Retinal pigment epithelial cell (primary cell): Measurements from ENCODE around the gene EFCAB8.

Experiments
- DNase-seq: peaks from one replicate; pipeline ENCODE4 v3.0.0-alpha.2; 2010; ENCODE audit warnings: low read depth
- H3K4me3 ChIP-seq: 2 replicates; pipeline ENCODE4 v1.5.1; 2011; ENCODE audit warnings: mild to moderate bottlenecking, low read length, control low read depth, moderate library complexity
- TF ChIP-seq, protein P1 (sequence below): conservative IDR thresholded peaks from 2 replicates; pipeline ENCODE4 v1.5.1; 2011; ENCODE audit warnings: low read depth, low read length, control low read depth, inconsistent platforms

Gene EFCAB8

GRCh38 chr20:32984196-32984595 lies 125.5 kb downstream of the EFCAB8 start:
- DNase-seq: no peak
- TF ChIP-seq, protein P1, sequence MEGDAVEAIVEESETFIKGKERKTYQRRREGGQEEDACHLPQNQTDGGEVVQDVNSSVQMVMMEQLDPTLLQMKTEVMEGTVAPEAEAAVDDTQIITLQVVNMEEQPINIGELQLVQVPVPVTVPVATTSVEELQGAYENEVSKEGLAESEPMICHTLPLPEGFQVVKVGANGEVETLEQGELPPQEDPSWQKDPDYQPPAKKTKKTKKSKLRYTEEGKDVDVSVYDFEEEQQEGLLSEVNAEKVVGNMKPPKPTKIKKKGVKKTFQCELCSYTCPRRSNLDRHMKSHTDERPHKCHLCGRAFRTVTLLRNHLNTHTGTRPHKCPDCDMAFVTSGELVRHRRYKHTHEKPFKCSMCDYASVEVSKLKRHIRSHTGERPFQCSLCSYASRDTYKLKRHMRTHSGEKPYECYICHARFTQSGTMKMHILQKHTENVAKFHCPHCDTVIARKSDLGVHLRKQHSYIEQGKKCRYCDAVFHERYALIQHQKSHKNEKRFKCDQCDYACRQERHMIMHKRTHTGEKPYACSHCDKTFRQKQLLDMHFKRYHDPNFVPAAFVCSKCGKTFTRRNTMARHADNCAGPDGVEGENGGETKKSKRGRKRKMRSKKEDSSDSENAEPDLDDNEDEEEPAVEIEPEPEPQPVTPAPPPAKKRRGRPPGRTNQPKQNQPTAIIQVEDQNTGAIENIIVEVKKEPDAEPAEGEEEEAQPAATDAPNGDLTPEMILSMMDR: no peak
- no peak overlapping the region for H3K4me3 ChIP-seq

GRCh38 chr20:32984631-32985354 lies 126.1 kb downstream of the EFCAB8 start:
- no peak for DNase-seq
- no peak overlapping the region for H3K4me3 ChIP-seq
- TF ChIP-seq, protein P1: no peak

DNA sequence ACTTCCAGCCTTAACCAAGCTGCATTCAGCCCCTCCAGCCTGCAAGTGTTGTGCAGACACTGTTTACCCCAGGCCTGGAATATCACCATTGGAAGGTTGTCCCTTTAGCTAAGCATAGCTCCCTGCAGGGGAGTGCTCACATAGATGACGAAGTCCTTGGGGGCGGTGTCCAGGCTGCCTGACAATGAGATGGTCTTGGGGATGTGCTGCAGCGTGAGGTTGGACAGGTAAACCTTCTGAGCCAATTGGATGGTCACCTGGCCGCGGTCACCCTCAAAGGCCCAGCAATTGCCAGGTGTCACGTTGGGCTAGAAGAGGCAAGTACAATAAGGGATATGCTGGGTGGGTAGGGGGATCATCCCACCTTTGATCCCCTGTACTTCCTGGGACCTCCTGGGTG lies 126.9 kb downstream of the EFCAB8 start:
- H3K4me3 ChIP-seq: no peak overlapping the region
- TF ChIP-seq, protein P1: no peak
- no peak for DNase-seq

GRCh38 chr20:32986331-32986966 lies 127.7 kb downstream of the EFCAB8 start:
- no peak overlapping the region for H3K4me3 ChIP-seq
- DNase-seq: no peak
- TF ChIP-seq, protein P1: no peak

DNA sequence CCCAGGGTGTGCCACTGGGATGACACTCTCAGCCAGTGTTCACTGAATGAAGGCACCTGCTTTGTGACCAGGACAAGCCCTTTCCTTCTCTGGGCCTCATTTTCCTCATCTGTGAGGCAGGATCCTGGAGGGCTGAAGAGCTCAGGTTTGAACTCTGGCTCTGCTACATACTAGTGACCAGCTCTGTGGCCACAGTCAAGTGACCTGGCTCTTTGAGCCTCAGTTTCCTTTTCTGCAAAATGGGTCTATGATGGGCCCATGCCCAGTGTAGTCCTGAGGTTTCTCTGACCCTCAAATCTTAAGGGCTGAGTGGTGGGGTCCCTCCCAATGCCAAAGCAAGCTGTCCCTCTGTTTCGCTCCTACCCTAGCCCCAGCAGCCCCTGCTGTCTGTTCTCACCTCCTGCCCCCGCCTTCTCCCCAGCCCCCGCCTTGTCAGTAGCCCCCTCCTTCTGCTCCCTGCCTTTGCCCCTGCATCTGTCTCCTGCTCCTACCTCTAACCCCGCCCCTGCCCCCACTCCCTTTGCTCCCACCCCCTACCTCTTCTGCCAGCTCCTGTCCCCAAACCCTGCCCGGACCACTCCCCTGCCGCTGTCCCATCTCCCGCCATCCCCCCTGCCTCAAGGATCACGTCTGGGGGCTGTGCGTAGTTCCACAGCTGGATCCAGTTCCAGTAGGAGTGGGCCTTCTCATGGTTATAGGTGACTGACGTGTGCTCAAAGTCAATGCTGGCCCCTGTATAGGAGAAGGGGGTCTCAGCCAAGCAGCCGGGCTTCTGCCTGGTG lies 128.5 kb downstream of the EFCAB8 start:
- DNase-seq: no peak
- TF ChIP-seq, protein P1: no peak
- H3K4me3 ChIP-seq: no peak overlapping the region

DNA sequence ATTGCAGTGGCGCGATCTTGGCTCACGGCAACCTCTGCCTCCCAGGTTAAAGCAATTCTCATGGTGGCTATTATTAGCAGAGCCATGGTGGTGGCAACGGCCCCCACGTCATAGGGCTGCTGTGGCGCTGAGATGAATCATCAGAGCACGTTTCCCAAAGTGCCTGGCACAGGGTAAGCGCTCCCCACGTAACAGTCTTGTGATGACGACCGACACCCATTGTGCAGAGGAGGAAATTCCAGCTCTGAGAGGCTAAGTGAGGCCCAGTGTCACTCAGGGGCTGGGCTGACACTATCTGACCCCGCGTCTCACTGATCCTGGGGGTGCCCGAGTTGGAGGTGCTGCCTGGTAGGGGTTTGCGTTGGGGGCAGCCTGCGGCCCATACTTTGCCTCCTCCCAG lies 129.3 kb downstream of the EFCAB8 start:
- DNase-seq: peak; percentile 73
- TF ChIP-seq, protein P1: no peak
- no peak overlapping the region for H3K4me3 ChIP-seq
